Purkinje cell (primary cell): Measurements from ENCODE around the gene ISG20. TPM values are rescaled to one million over a fixed set of nuclear protein-coding genes. Genes with fewer than 3 reads are reported as not detected.

Experiments used
- polyA plus RNA-seq: library from polyadenylated mRNA; unstranded; fragments of >200 nt; fragmentation: Nextera tagmentation; gene quantifications from 2 replicates; pipeline ENCODE4 v1.2.1, GENCODE V29; 2014

ISG20 gene
- polyA plus RNA-seq = 3.4 TPM in 1 of 2 replicates, not detected in the other

GRCh38 chr15:88638626-88639372, at the start of gene ISG20:
Gene ISG20 (plus strand): TSS chr15:88639016. CDS start chr15:88639367, 351 bp downstream.

GRCh38 chr15:88620995-88621772, 17.6 kb upstream of the ISG20 start, which contains the start of gene AEN:
Gene AEN (plus strand): TSS chr15:88621340. CDS start chr15:88626210, 4,870 bp downstream.

Other genes with a start within 250 kb of the ISG20 start
- 36.4 and 42.7 TPM in 2 replicates for gene MRPL46, start 171.6 kb upstream of the ISG20 start, polyA plus RNA-seq
- 74.9 and 84.9 TPM in 2 replicates for gene MRPS11, start 171.3 kb upstream of the ISG20 start, polyA plus RNA-seq
- 1.4 and 2.1 TPM in 2 replicates for gene DET1, start 92.3 kb upstream of the ISG20 start, polyA plus RNA-seq
- 3.6 and 4.6 TPM in 2 replicates for gene AEN, start 17.7 kb upstream of the ISG20 start, polyA plus RNA-seq
- not detected in 2 replicates for gene ACAN, start 164.4 kb downstream of the ISG20 start, polyA plus RNA-seq